ENCODE results near the gene CAMSAP1.

The CAMSAP1 gene

DNA sequence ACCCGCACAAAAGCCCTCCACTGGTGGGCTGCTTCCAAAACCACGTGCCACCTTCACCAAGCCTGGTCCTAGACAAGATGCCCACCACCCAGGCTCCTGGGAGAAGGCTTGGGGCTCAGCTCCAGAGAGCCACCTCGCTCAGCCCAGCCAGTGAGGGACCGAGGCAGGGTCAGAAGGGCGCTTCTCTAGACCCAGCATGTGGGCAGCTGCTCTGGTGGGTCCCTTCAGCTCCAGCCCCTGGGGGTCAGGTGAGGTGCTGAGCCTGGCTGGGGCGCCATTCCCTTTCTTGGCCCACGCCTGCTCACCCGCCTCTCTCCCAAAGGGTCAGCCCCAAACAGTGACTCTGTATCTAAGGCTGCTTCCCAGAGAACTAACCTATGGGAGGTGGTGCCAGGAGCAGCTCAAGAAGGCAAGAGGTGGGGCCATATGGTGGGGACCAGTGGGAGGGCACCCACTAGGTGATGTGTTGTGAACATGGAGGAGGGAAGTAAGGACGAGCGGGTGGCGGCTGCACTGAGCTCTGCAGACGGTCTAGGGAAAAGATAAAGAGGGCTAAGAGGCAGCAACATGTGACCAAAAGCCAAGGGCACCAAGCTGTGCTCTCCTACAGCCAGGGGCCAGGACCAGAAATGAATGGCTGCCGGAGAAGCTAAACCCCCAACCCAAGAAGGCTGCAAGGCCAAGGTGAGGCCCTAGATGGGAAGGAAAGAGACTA, 79.3 kb downstream of the CAMSAP1 start:
- Histone ChIP-seq H3K27me3 (ENCODE audit: insufficient read depth, low read length, poor library complexity) (no peaks in the 10 kb centered on the region), H3K36me3 (ENCODE audit: insufficient read depth, low read length) (peaks cover 32% of the 10 kb centered on the region), H2AFZ (ENCODE audit: low read depth, low read length) (no peak overlapping the region), H3K4me1 (ENCODE audit: insufficient read depth, low read length) (no peaks in the 10 kb centered on the region), H3K4me3 (ENCODE audit: low read depth in 1 of 2, low read length in 2 of 2) (no peak overlapping the region), H3K9ac (ENCODE audit: low read depth, low read length) (no peak overlapping the region), H3K4me2 (ENCODE audit: insufficient read depth, low read length) (no peak overlapping the region), H3K9me3 (ENCODE audit: insufficient read depth, low read length, severe bottlenecking) (no peaks in the 10 kb centered on the region), H3K79me2 (ENCODE audit: insufficient read depth, low read length) (peaks cover 22% of the 10 kb centered on the region), H3K27ac (ENCODE audit: low read length) (no peak overlapping the region), H4K20me1 (ENCODE audit: insufficient read depth, low read length) (peaks cover 18% of the 10 kb centered on the region)
- no peak for ATAC-seq (ENCODE audit: insufficient read depth, low read depth)
- DNase-seq, result no peak
- TF ChIP-seq CTCF (IDR thresholded peaks at IDR 0.05; ENCODE audit: borderline replicate concordance, extremely low read depth, low read length, poor library complexity, severe bottlenecking) (no peak), EZH2 (IDR thresholded peaks at IDR 0.05; ENCODE audit: borderline replicate concordance, low read depth, low read length, severe bottlenecking) (no peak)

DNA sequence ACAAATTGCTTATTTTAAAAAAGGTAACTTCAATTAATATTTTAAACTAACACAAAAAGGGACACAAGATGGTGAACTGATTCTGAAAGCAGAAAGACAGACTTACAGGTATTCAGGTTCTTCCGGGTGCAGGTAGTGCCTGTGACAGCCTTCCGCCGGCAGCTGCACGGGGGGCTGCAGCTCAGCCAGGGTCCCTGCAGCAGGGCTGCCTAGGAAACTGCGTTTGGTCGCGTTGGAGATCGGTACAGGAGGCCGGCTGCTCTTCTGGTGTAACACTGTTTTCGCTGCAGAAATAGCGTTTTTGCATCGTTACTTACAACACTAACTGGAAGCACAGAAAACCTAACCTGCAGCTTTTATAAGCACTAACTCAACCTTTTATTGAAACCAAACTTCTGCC, 80.0 kb downstream of the CAMSAP1 start:
- no peaks in the 10 kb centered on the region for H3K9me3 ChIP-seq (ENCODE audit: insufficient read depth, low read length, severe bottlenecking)
- no peak overlapping the region for H2AFZ ChIP-seq (ENCODE audit: low read depth, low read length)
- H3K4me2 ChIP-seq (ENCODE audit: insufficient read depth, low read length), result no peak overlapping the region
- no peak overlapping the region for H3K9ac ChIP-seq (ENCODE audit: low read depth, low read length)
- TF ChIP-seq EZH2 (IDR thresholded peaks at IDR 0.05; ENCODE audit: borderline replicate concordance, low read depth, low read length, severe bottlenecking), result no peak
- no peak overlapping the region for H3K27ac ChIP-seq (ENCODE audit: low read length)
- H3K36me3 ChIP-seq (ENCODE audit: insufficient read depth, low read length), result peaks cover 40% of the 10 kb centered on the region
- DNase-seq, result no peak
- H3K27me3 ChIP-seq (ENCODE audit: insufficient read depth, low read length, poor library complexity), result no peaks in the 10 kb centered on the region
- H3K4me3 ChIP-seq (ENCODE audit: low read depth in 1 of 2, low read length in 2 of 2), result no peak overlapping the region
- peaks cover 18% of the 10 kb centered on the region for H4K20me1 ChIP-seq (ENCODE audit: insufficient read depth, low read length)
- peaks cover 22% of the 10 kb centered on the region for H3K79me2 ChIP-seq (ENCODE audit: insufficient read depth, low read length)
- ATAC-seq (ENCODE audit: insufficient read depth, low read depth), result no peak
- H3K4me1 ChIP-seq (ENCODE audit: insufficient read depth, low read length), result no peaks in the 10 kb centered on the region

- DNase-seq (no peak), ATAC-seq (ENCODE audit: insufficient read depth, low read depth) (no peak)
- Histone ChIP-seq H3K27me3 (ENCODE audit: insufficient read depth, low read length, poor library complexity) (no peaks in the 10 kb centered on the region), H3K4me2 (ENCODE audit: insufficient read depth, low read length) (no peak overlapping the region), H3K9me3 (ENCODE audit: insufficient read depth, low read length, severe bottlenecking) (no peaks in the 10 kb centered on the region), H3K36me3 (ENCODE audit: insufficient read depth, low read length) (peaks cover 51% of the 10 kb centered on the region), H3K79me2 (ENCODE audit: insufficient read depth, low read length) (peaks cover 18% of the 10 kb centered on the region), H3K27ac (ENCODE audit: low read length) (no peak overlapping the region), H2AFZ (ENCODE audit: low read depth, low read length) (no peak overlapping the region), H3K4me3 (ENCODE audit: low read depth in 1 of 2, low read length in 2 of 2) (no peak overlapping the region), H3K9ac (ENCODE audit: low read depth, low read length) (no peak overlapping the region), H4K20me1 (ENCODE audit: insufficient read depth, low read length) (peaks cover 17% of the 10 kb centered on the region), H3K4me1 (ENCODE audit: insufficient read depth, low read length) (no peaks in the 10 kb centered on the region)
- no peak for TF ChIP-seq EZH2 (IDR thresholded peaks at IDR 0.05; ENCODE audit: borderline replicate concordance, low read depth, low read length, severe bottlenecking)
- TF ChIP-seq CTCF (IDR thresholded peaks at IDR 0.05; ENCODE audit: borderline replicate concordance, extremely low read depth, low read length, poor library complexity, severe bottlenecking), result no peak
Observed at GRCh38 chr9:135826188-135826545, 81.2 kb downstream of the CAMSAP1 start.

DNA sequence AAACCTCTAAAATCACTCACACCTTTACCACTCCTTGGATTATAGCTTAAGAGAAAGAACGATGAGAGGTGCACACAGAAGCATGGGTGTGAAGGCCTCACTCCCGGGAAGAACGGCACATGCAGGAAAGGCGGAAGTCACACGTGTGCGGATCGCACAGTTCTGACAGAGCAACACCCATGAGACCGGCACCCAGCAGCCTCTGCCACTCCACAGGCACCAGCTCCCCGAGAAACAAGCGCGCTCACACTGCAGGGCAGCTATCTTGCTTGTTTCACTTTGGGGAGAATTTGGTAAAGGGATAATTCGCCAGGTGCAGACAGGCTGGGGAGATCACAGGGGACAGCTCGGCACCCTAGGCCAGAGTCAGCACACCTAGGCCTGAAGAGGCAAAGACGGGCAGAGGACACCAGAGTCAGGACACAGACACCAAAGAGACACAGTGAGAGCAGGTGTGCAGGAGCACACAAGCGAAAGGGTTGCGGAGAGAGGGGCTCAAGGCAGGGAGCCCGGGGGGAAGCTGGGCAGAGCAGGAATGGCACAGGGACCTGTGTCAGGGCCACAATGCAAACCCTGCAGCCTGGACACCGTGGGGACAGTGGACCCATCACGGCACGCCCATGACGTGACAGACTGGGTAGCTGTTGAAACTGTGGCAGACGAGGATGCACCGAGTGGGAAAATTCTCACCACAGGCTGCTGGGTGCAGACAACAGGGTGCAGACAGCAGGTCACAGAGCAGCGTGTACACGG, 81.7 kb downstream of the CAMSAP1 start:
- Histone ChIP-seq H3K36me3 (ENCODE audit: insufficient read depth, low read length) (peaks cover 57% of the 10 kb centered on the region), H3K9me3 (ENCODE audit: insufficient read depth, low read length, severe bottlenecking) (no peaks in the 10 kb centered on the region), H2AFZ (ENCODE audit: low read depth, low read length) (no peak overlapping the region), H4K20me1 (ENCODE audit: insufficient read depth, low read length) (peaks cover 17% of the 10 kb centered on the region), H3K4me2 (ENCODE audit: insufficient read depth, low read length) (no peak overlapping the region), H3K4me3 (ENCODE audit: low read depth in 1 of 2, low read length in 2 of 2) (no peak overlapping the region), H3K9ac (ENCODE audit: low read depth, low read length) (no peak overlapping the region), H3K27me3 (ENCODE audit: insufficient read depth, low read length, poor library complexity) (no peaks in the 10 kb centered on the region), H3K27ac (ENCODE audit: low read length) (no peak overlapping the region), H3K79me2 (ENCODE audit: insufficient read depth, low read length) (peaks cover 18% of the 10 kb centered on the region), H3K4me1 (ENCODE audit: insufficient read depth, low read length) (no peaks in the 10 kb centered on the region)
- DNase-seq, result no peak
- no peak for ATAC-seq (ENCODE audit: insufficient read depth, low read depth)
- TF ChIP-seq CTCF (IDR thresholded peaks at IDR 0.05; ENCODE audit: borderline replicate concordance, extremely low read depth, low read length, poor library complexity, severe bottlenecking) (no peak), EZH2 (IDR thresholded peaks at IDR 0.05; ENCODE audit: borderline replicate concordance, low read depth, low read length, severe bottlenecking) (no peak)
